A673 (cell line): ENCODE data around the gene NOL3. TPM values are rescaled to one million over a fixed set of nuclear protein-coding genes. Genes with fewer than 3 reads are reported as not detected.

Experiments used
- BruUV-seq: library from RNA; stranded (reverse); fragments of 400-500 nt; replicated peaks from 2 replicates; lab custom pipeline; 2021; lab: Mats Ljungman, UMichigan
- CTCF ChIA-PET: fragments of 300-600 bp; sonication (Branson Sonifier 250); formaldehyde crosslinking; loops from one replicate; lab custom pipeline; 2022; ENCODE audit warnings: antibody characterized with exemption; lab: Charles Lee
- POLR2A ChIA-PET: fragments of 300-600 bp; sonication (Branson Sonifier 250); formaldehyde crosslinking; loops from one replicate; lab custom pipeline; 2022; ENCODE audit warnings: antibody characterized with exemption; ENCODE audit not compliant: low non-redundant PET; lab: Charles Lee
- DNase-seq: peaks from one replicate; pipeline ENCODE4 v3.0.0-alpha.2; 2015; ENCODE audit warnings: low spot score
- H3K27ac ChIP-seq: fragments of 200-600 bp; sonication (generic); 2 replicates; pipeline ENCODE4 v1.5.1; 2016; ENCODE audit warnings: mixed run types, low read depth, mild to moderate bottlenecking, mixed read lengths, antibody characterized with exemption, low read length; ENCODE audit not compliant: poor library complexity, severe bottlenecking
- H3K27me3 ChIP-seq: fragments of 200-600 bp; sonication (generic); replicated peaks from 2 replicates; pipeline ENCODE4 v1.6.1; 2017; ENCODE audit warnings: mixed run types, low read depth, mild to moderate bottlenecking, mixed read lengths, antibody characterized with exemption, low read length; ENCODE audit not compliant: insufficient read depth, poor library complexity
- H3K36me3 ChIP-seq: fragments of 200-600 bp; sonication (generic); 2 replicates; pipeline ENCODE4 v1.6.1; 2016; ENCODE audit warnings: mixed run types, mild to moderate bottlenecking, mixed read lengths, antibody characterized with exemption, low read length; ENCODE audit not compliant: insufficient read depth, poor library complexity, severe bottlenecking
- H3K4me1 ChIP-seq: fragments of 200-600 bp; sonication (generic); 2 replicates; pipeline ENCODE4 v1.6.1; 2017; ENCODE audit warnings: mixed run types, mild to moderate bottlenecking, mixed read lengths, antibody characterized with exemption, low read length; ENCODE audit not compliant: insufficient read depth, poor library complexity, severe bottlenecking
- H3K4me3 ChIP-seq: fragments of 200-600 bp; sonication (generic); 2 replicates; pipeline ENCODE4 v1.5.1; 2016; ENCODE audit warnings: low read depth, mixed run types, mild to moderate bottlenecking, mixed read lengths, low read length; ENCODE audit not compliant: poor library complexity, severe bottlenecking
- H3K9me3 ChIP-seq: fragments of 200-600 bp; sonication (generic); 2 replicates; pipeline ENCODE4 v1.6.1; 2016; ENCODE audit warnings: mixed run types, low read depth, mild to moderate bottlenecking, mixed read lengths, antibody characterized with exemption, low read length; ENCODE audit not compliant: poor library complexity, severe bottlenecking
- EZH2 ChIP-seq: fragments of 200-600 bp; sonication (generic); IDR thresholded peaks from 2 replicates; pipeline ENCODE4 v1.6.1; 2017; ENCODE audit warnings: borderline replicate concordance, low read depth, mild to moderate bottlenecking, mixed read lengths, antibody characterized with exemption, low read length; ENCODE audit not compliant: poor library complexity, severe bottlenecking
- intact Hi-C: fragments of 100-400 bp; cut with micrococcal nuclease; formaldehyde crosslinking; loops from one replicate; pipeline ENCODE4 v1.10.0; 2022; ENCODE audit not compliant: unreplicated experiment
- total RNA-seq: library from RNA; stranded (reverse); gene quantifications from 2 replicates; pipeline ENCODE4 v1.2.3, GENCODE V29; 2021
- TF ChIP-seq, protein P1 (sequence below): fragments of 300-800, 200-600 bp; sonication (generic); conservative IDR thresholded peaks from 2 replicates; pipeline ENCODE4 v1.5.1; 2017; ENCODE audit warnings: low read depth, mild to moderate bottlenecking, antibody characterized with exemption, low read length, moderate library complexity, mixed read lengths

The NOL3 gene
- total RNA-seq, 1 experiment from 2014 or later: 15.3 TPM

DNA sequence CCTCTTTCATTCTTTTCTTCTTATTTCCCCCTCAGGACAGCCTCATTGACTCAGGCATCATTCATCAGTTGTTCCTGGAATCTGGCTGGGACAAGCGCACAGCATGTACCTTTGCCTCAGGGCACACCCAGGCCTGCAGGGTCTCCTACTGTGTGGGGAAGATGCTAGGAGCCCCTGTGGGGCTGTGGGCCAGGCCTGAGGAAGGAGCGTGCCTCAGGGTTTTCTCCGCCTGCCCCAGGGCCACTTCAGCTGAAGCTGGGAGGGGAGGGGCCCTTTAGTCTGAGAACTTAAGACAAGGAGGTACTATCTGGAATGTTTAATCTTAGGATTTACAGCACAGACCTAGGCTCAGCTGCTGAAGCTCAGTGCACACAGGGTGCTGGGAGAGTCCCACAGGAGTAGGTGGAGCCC is 36.5 kb downstream of the NOL3 start:
- TF ChIP-seq, protein P1, sequence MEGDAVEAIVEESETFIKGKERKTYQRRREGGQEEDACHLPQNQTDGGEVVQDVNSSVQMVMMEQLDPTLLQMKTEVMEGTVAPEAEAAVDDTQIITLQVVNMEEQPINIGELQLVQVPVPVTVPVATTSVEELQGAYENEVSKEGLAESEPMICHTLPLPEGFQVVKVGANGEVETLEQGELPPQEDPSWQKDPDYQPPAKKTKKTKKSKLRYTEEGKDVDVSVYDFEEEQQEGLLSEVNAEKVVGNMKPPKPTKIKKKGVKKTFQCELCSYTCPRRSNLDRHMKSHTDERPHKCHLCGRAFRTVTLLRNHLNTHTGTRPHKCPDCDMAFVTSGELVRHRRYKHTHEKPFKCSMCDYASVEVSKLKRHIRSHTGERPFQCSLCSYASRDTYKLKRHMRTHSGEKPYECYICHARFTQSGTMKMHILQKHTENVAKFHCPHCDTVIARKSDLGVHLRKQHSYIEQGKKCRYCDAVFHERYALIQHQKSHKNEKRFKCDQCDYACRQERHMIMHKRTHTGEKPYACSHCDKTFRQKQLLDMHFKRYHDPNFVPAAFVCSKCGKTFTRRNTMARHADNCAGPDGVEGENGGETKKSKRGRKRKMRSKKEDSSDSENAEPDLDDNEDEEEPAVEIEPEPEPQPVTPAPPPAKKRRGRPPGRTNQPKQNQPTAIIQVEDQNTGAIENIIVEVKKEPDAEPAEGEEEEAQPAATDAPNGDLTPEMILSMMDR: no peak
- TF ChIP-seq EZH2: no peak
- peaks cover 13% of the 10 kb centered on the region for H3K36me3 ChIP-seq
- POLR2A ChIA-PET: no interaction called here
- CTCF ChIA-PET: no interaction called here
- intact Hi-C loops: no loop called here
- no peak overlapping the region for H3K4me3 ChIP-seq
- BruUV-seq: no TSS peak
- H3K27me3 ChIP-seq: no peaks in the 10 kb centered on the region
- no peak overlapping the region for H3K27ac ChIP-seq
- no peak for DNase-seq
- H3K4me1 ChIP-seq: no peaks in the 10 kb centered on the region
- H3K9me3 ChIP-seq: no peaks in the 10 kb centered on the region

DNA sequence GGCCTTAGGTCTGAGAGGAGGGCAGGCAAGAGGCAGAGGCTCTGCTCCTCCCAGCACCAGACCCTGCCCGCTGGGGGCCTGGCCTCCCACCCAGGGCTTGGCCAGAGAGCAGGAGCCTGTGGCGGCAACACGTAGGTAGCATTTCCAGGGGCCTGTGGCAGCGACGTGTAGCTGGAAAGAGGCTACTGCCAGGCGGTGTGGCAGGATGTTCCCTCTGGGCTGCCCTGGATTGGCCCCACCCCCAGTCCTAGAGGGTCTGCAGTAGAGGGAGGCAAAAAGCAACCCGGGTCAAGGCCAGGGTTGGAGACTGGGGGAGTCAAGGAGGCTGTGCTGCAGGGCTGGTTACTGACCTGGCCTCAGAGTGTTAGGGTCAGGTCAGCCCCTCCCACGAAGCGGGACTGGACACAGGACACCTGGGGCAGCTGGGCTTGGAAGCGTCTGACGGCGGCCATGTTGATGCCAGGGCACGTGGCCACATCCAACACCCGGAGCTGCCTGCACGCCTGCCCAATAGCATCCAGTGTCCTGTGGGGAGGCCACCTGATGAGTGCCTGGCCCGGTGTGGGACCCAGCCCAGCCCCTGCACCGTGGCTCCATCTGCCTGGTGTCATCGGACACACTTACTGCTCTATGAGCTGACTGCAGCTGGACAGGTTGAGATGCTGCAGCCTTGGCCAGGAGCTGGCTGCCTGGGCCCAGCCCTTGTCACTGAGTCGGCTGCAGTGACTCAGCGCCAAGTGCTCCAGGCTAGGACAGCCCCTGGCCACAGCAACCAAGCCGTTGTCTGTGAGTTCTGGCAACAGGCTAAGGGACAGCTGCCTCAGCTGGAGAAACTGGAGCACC is 37.1 kb downstream of the NOL3 start:
- intact Hi-C loops: no loop called here

DNA sequence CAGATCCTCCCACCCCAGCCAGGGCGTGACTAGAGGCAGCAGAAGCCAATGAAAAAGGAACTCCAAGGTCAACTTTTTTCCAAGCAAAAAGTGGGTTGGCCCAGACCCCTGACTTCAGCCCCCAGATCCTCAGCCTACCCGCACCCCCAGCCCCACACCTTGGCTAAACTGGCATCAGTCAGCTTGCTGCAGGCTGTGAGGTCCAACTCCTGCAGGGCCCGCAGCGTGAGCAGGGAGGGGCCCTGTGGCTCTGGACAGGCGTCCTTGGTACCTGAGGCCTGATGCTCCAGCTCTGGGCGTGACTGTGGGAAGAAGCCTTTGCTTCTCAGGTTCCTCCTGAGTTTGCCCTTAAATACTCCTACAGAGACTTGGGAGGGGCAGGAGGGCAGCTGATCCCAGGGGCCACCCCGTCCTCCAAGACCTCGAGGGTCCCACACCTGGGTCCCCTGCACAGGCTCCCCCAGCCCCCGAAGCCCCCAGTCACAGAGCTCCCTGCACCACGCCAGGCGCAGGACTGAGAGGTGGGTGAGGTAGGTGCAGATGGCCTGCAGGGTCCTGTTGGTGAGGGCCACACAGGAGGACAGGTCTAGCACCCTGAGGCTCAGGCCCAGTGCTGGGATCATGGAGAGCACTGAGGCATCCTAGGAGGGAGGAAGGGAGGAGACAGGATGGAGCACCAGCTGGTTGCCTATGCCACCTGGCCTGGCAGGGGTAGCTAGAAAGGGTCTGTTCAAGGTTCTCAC is 38.0 kb downstream of the NOL3 start:
- ChIA-PET CTCF (interaction anchor here (0.6 kb wide), 1 partner anchor 19 kb away, joined by 3 read pairs; no protein-coding TSS in a partner anchor), POLR2A (no interaction called here)
- H3K27ac ChIP-seq: no peak overlapping the region
- H3K27me3 ChIP-seq: no peaks in the 10 kb centered on the region
- no peaks in the 10 kb centered on the region for H3K4me1 ChIP-seq
- intact Hi-C loops: no loop called here
- DNase-seq: no peak
- H3K9me3 ChIP-seq: no peaks in the 10 kb centered on the region
- TF ChIP-seq, protein P1: no peak
- no peak for TF ChIP-seq EZH2
- BruUV-seq: no TSS peak
- no peak overlapping the region for H3K4me3 ChIP-seq
- H3K36me3 ChIP-seq: peaks cover 3% of the 10 kb centered on the region

More for the DNA sequence above, 37.1 kb downstream of the NOL3 start:
- Histone ChIP-seq H3K9me3 (no peaks in the 10 kb centered on the region), H3K4me3 (no peak overlapping the region), H3K27me3 (no peaks in the 10 kb centered on the region), H3K27ac (no peak overlapping the region), H3K4me1 (no peaks in the 10 kb centered on the region), H3K36me3 (peaks cover 7% of the 10 kb centered on the region)
- TF ChIP-seq, protein P1: no peak
- no peak for TF ChIP-seq EZH2
- POLR2A ChIA-PET: no interaction called here
- no peak for DNase-seq
- CTCF ChIA-PET: interaction anchor here (0.6 kb wide), 1 partner anchor 20 kb away, joined by 3 read pairs; no protein-coding TSS in a partner anchor
- no TSS peak for BruUV-seq
